Astrocyte (in vitro differentiated cells and primary cell): Measurements from ENCODE around the gene ING4. TPM values are rescaled to one million over a fixed set of nuclear protein-coding genes. Genes with fewer than 3 reads are reported as not detected.

Source experiments
- DNase-seq: peaks from one replicate; pipeline ENCODE4 v3.0.0-alpha.2; 2010; ENCODE audit warnings: low read depth
- FAIRE-seq: peaks from 2 replicates; lab custom pipeline; 2011; peaks lifted over from hg19 to GRCh38; lab: Jason Lieb, UNC
- H2AFZ ChIP-seq: 2 replicates; pipeline ENCODE4 v1.6.0; 2012; ENCODE audit warnings: low read depth, low read length, inconsistent platforms
- H3K27ac ChIP-seq: 2 replicates; pipeline ENCODE4 v1.5.1; 2011; ENCODE audit warnings: low read depth, low read length, inconsistent platforms
- H3K27me3 ChIP-seq: 2 replicates; pipeline ENCODE4 v1.6.0; 2011; ENCODE audit warnings: low read length, inconsistent platforms; ENCODE audit not compliant: insufficient read depth
- H3K36me3 ChIP-seq: 2 replicates; pipeline ENCODE4 v1.5.1; 2011; ENCODE audit warnings: low read length, inconsistent platforms; ENCODE audit not compliant: insufficient read depth
- H3K4me1 ChIP-seq: 2 replicates; pipeline ENCODE4 v1.5.1; 2011; ENCODE audit warnings: low read length, inconsistent platforms; ENCODE audit not compliant: insufficient read depth
- H3K4me2 ChIP-seq: 2 replicates; pipeline ENCODE4 v1.6.0; 2012; ENCODE audit warnings: low read length, inconsistent platforms
- H3K4me3 ChIP-seq: 2 replicates; pipeline ENCODE4 v1.5.1; 2011; ENCODE audit warnings: low read depth, mild to moderate bottlenecking, low read length, inconsistent platforms; ENCODE audit not compliant: insufficient read depth
- H3K79me2 ChIP-seq: 2 replicates; pipeline ENCODE4 v1.6.0; 2012; ENCODE audit warnings: mild to moderate bottlenecking, low read length, inconsistent platforms; ENCODE audit not compliant: insufficient read depth
- H3K9ac ChIP-seq: 2 replicates; pipeline ENCODE4 v1.6.0; 2012; ENCODE audit warnings: mild to moderate bottlenecking, low read length, inconsistent platforms
- H3K9me3 ChIP-seq: 2 replicates; pipeline ENCODE4 v1.5.1; 2012; ENCODE audit warnings: low read depth, mild to moderate bottlenecking, low read length, inconsistent platforms; ENCODE audit not compliant: insufficient read depth
- H4K20me1 ChIP-seq: 2 replicates; pipeline ENCODE4 v1.6.0; 2012; ENCODE audit warnings: low read length, inconsistent platforms; ENCODE audit not compliant: insufficient read depth
- H3K27ac Mint-ChIP-seq: one replicate; pipeline ENCODE4 v1.8.0; 2021; ENCODE audit warnings: mild to moderate bottlenecking, mixed read lengths; ENCODE audit not compliant: unreplicated experiment
- H3K27me3 Mint-ChIP-seq: one replicate; pipeline ENCODE4 v1.8.0; 2021; ENCODE audit warnings: low read depth, mixed read lengths; ENCODE audit not compliant: unreplicated experiment
- H3K36me3 Mint-ChIP-seq: one replicate; pipeline ENCODE4 v1.8.0; 2021; ENCODE audit warnings: low read depth, mixed read lengths; ENCODE audit not compliant: unreplicated experiment
- H3K4me1 Mint-ChIP-seq: one replicate; pipeline ENCODE4 v1.8.0; 2021; ENCODE audit warnings: low read depth, mixed read lengths; ENCODE audit not compliant: unreplicated experiment
- H3K4me3 Mint-ChIP-seq: one replicate; pipeline ENCODE4 v1.8.0; 2021; ENCODE audit warnings: mild to moderate bottlenecking, moderate library complexity, mixed read lengths; ENCODE audit not compliant: unreplicated experiment
- H3K9me3 Mint-ChIP-seq: one replicate; pipeline ENCODE4 v1.8.0; 2021; ENCODE audit warnings: mild to moderate bottlenecking, mixed read lengths; ENCODE audit not compliant: unreplicated experiment
- CTCF ChIP-seq: IDR thresholded peaks from 2 replicates; pipeline ENCODE4 v1.5.1; 2011; ENCODE audit warnings: low read depth, mild to moderate bottlenecking, inconsistent platforms, low read length, moderate library complexity; ENCODE audit not compliant: insufficient read depth
- EZH2 ChIP-seq: IDR thresholded peaks from 2 replicates; pipeline ENCODE4 v1.6.1; 2012; ENCODE audit warnings: mild to moderate bottlenecking, low read length, inconsistent platforms; ENCODE audit not compliant: insufficient read depth
- total RNA-seq: library from RNA; stranded (reverse); gene quantifications from 2 replicates; pipeline ENCODE4 v1.2.1, GENCODE V29; 2021

The ING4 gene
- total RNA-seq, 1 donor from 2014 or later = 30.9 TPM

GRCh38 chr12:6652391-6652790 is 10.5 kb downstream of the ING4 start:
- Histone ChIP-seq H3K9ac (no peak overlapping the region), H3K79me2 (no peaks in the 10 kb centered on the region), H2AFZ (no peak overlapping the region), H4K20me1 (no peaks in the 10 kb centered on the region), H3K4me3 (no peak overlapping the region), H3K9me3 (no peaks in the 10 kb centered on the region), H3K27me3 (no peaks in the 10 kb centered on the region), H3K36me3 (peaks cover 26% of the 10 kb centered on the region), H3K27ac (no peak overlapping the region), H3K4me2 (no peak overlapping the region), H3K4me1 (peaks cover under 1% of the 10 kb centered on the region)
- H3K27me3 Mint-ChIP-seq = no peaks in the 10 kb centered on the region
- peaks cover 10% of the 10 kb centered on the region for H3K9me3 Mint-ChIP-seq
- DNase-seq = no peak
- H3K4me1 Mint-ChIP-seq = no peaks in the 10 kb centered on the region
- TF ChIP-seq EZH2 (no peak), CTCF (no peak)
- H3K36me3 Mint-ChIP-seq = peaks cover 44% of the 10 kb centered on the region
- FAIRE-seq = no peak
- H3K4me3 Mint-ChIP-seq = peak overlapping the region; percentile 4
- H3K27ac Mint-ChIP-seq = no peak overlapping the region

GRCh38 chr12:6650832-6651231 is 12.1 kb downstream of the ING4 start:
- Histone ChIP-seq H3K9me3 (no peaks in the 10 kb centered on the region), H3K4me2 (no peak overlapping the region), H4K20me1 (no peaks in the 10 kb centered on the region), H3K4me1 (peaks cover 5% of the 10 kb centered on the region), H3K27me3 (no peaks in the 10 kb centered on the region), H2AFZ (no peak overlapping the region), H3K4me3 (no peak overlapping the region), H3K79me2 (no peaks in the 10 kb centered on the region), H3K9ac (no peak overlapping the region), H3K36me3 (peaks cover 23% of the 10 kb centered on the region), H3K27ac (no peak overlapping the region)
- no peak for TF ChIP-seq CTCF
- TF ChIP-seq EZH2 = no peak
- peaks cover 1% of the 10 kb centered on the region for H3K27me3 Mint-ChIP-seq
- no peaks in the 10 kb centered on the region for H3K4me1 Mint-ChIP-seq
- DNase-seq (no peak), FAIRE-seq (no peak)
- no peak overlapping the region for H3K4me3 Mint-ChIP-seq
- H3K9me3 Mint-ChIP-seq = peaks cover 21% of the 10 kb centered on the region
- H3K36me3 Mint-ChIP-seq = peaks cover 54% of the 10 kb centered on the region
- H3K27ac Mint-ChIP-seq = no peak overlapping the region

- peak within 1 kb of the TSS; percentile 51 for H3K4me3 ChIP-seq
- DNase-seq = peak; percentile 35
- TF ChIP-seq EZH2 = no peak
- H3K79me2 ChIP-seq = no peaks in the 10 kb centered on the region
- peaks cover 5% of the 10 kb centered on the region for H3K4me1 ChIP-seq
- Mint-ChIP-seq H3K27me3 (peaks cover 4% of the 10 kb centered on the region), H3K27ac (peak within 1 kb of the TSS; percentile 72), H3K36me3 (peaks cover 53% of the 10 kb centered on the region), H3K4me3 (no peak within 1 kb of the TSS), H3K4me1 (no peaks in the 10 kb centered on the region), H3K9me3 (peaks cover 53% of the 10 kb centered on the region)
- H3K27me3 ChIP-seq = no peaks in the 10 kb centered on the region
- H3K9ac ChIP-seq = peak within 1 kb of the TSS; percentile 55
- peaks cover 10% of the 10 kb centered on the region for H3K36me3 ChIP-seq
- H2AFZ ChIP-seq = peak within 1 kb of the TSS; percentile 47
- no peak for FAIRE-seq
- no peaks in the 10 kb centered on the region for H4K20me1 ChIP-seq
- H3K27ac ChIP-seq = no peak within 1 kb of the TSS
- peaks cover 18% of the 10 kb centered on the region for H3K9me3 ChIP-seq
- peak within 1 kb of the TSS; percentile 86 for H3K4me2 ChIP-seq
Measured at GRCh38 chr12:6647083-6647604, 15.8 kb downstream of the ING4 start, which contains the start of gene ACRBP. TSS of gene ACRBP (minus strand) at chr12:6647432. CDS start at chr12:6647366, 66 bp downstream.
